Sigmoid colon (tissue), 4 donors: Measurements from ENCODE around the gene ERGIC3.

Source experiments
- EP300 ChIP-seq, 4 donors: sonication (generic); formaldehyde crosslinking; IDR thresholded peaks; one replicate each; pipeline ENCODE4 v1.6.1; 2017; ENCODE audit warnings: antibody characterized with exemption in 4 of 4
- POLR2A ChIP-seq, 2 donors: fragments of 450-650 bp; IDR thresholded peaks; one replicate each; pipeline ENCODE4 v1.6.1; 2016; ENCODE audit warnings: antibody characterized with exemption in 2 of 2, mild to moderate bottlenecking in 2 of 2, moderate library complexity in 2 of 2
- POLR2AphosphoS5 ChIP-seq, 4 donors: sonication (generic); formaldehyde crosslinking; IDR thresholded peaks; one replicate each; pipeline ENCODE4 v1.6.1; 2017; ENCODE audit warnings: antibody characterized with exemption in 4 of 4
- TF ChIP-seq, protein P1 (sequence below), 4 experiments: fragments of 450-650 bp in 3 of 4; fragments of 200-600 bp in 1 of 4; IDR thresholded peaks; one replicate each; pipeline ENCODE4 v1.5.1; 2016 to 2019; ENCODE audit warnings: antibody characterized with exemption in 4 of 4, mild to moderate bottlenecking in 3 of 4, moderate library complexity in 2 of 4

GRCh38 chr20:35552914-35553313, 11.0 kb downstream of the ERGIC3 start:
- TF ChIP-seq, protein P1, sequence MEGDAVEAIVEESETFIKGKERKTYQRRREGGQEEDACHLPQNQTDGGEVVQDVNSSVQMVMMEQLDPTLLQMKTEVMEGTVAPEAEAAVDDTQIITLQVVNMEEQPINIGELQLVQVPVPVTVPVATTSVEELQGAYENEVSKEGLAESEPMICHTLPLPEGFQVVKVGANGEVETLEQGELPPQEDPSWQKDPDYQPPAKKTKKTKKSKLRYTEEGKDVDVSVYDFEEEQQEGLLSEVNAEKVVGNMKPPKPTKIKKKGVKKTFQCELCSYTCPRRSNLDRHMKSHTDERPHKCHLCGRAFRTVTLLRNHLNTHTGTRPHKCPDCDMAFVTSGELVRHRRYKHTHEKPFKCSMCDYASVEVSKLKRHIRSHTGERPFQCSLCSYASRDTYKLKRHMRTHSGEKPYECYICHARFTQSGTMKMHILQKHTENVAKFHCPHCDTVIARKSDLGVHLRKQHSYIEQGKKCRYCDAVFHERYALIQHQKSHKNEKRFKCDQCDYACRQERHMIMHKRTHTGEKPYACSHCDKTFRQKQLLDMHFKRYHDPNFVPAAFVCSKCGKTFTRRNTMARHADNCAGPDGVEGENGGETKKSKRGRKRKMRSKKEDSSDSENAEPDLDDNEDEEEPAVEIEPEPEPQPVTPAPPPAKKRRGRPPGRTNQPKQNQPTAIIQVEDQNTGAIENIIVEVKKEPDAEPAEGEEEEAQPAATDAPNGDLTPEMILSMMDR (IDR thresholded peaks at IDR 0.05): no peak
- no peak for TF ChIP-seq POLR2A (IDR thresholded peaks at IDR 0.05)
- no peak for TF ChIP-seq POLR2AphosphoS5 (IDR thresholded peaks at IDR 0.05)
- no peak for TF ChIP-seq EP300 (IDR thresholded peaks at IDR 0.05)
